ENCODE results near the gene CENPB. TPM values are rescaled to one million over a fixed set of nuclear protein-coding genes. Genes with fewer than 3 reads are reported as not detected.

Gene CENPB
- total RNA-seq, 1 donor from 2014 or later = 78.4 TPM

- intact Hi-C loops (cut with micrococcal nuclease) = no loop called here
These were observed 11.0 kb downstream of the CENPB start for GRCh38 chr20:3775457-3776108.

- intact Hi-C loops (cut with micrococcal nuclease) = no loop called here
These were observed 14.9 kb downstream of the CENPB start for GRCh38 chr20:3771552-3772058.

GRCh38 chr20:3768342-3769130 is 18.0 kb downstream of the CENPB start:
- intact Hi-C loops (cut with micrococcal nuclease) = loop anchor here (1.0 to 5.0 kb wide), 13 partner anchors 9 to 360 kb away; partner anchors contain the start of genes CDC25B, CENPB, PANK2 and RNF24

GRCh38 chr20:3767427-3768341 is 18.9 kb downstream of the CENPB start, which contains the start of gene ADISSP:
Gene ADISSP, minus strand, starts transcription at chr20:3767753. Its CDS starts 7,653 bp downstream, at chr20:3760100.
- intact Hi-C loops (cut with micrococcal nuclease) = loop anchor here (1.0 to 5.0 kb wide), 19 partner anchors 10 to 359 kb away; partner anchors contain the start of genes AP5S1, CDC25B, CENPB and MAVS

GRCh38 chr20:3767110-3767426 is 19.5 kb downstream of the CENPB start:
- intact Hi-C loops (cut with micrococcal nuclease) = loop anchor here (1.0 to 5.0 kb wide), 8 partner anchors 14 to 347 kb away; partner anchors contain the start of genes AP5S1, MAVS and SPEF1

GRCh38 chr20:3766422-3767109 is 20.0 kb downstream of the CENPB start:
- intact Hi-C loops (cut with micrococcal nuclease) = loop anchor here (1.0 to 5.0 kb wide), 8 partner anchors 15 to 346 kb away; partner anchors contain the start of genes AP5S1, MAVS and SPEF1

- intact Hi-C loops (cut with micrococcal nuclease) = loop anchor here (5.0 kb wide), 2 partner anchors 272 to 317 kb away; no protein-coding TSS in a partner anchor
These were observed 21.2 kb downstream of the CENPB start for GRCh38 chr20:3765171-3765882.

GRCh38 chr20:3764659-3765058 is 21.9 kb downstream of the CENPB start:
- intact Hi-C loops (cut with micrococcal nuclease) = loop anchor here (5.0 kb wide), 2 partner anchors 273 to 318 kb away; no protein-coding TSS in a partner anchor

GRCh38 chr20:3763671-3764601 is 22.6 kb downstream of the CENPB start:
- intact Hi-C loops (cut with micrococcal nuclease) = no loop called here

GRCh38 chr20:3760655-3761348 is 25.7 kb downstream of the CENPB start:
- intact Hi-C loops (cut with micrococcal nuclease) = no loop called here

- intact Hi-C loops (cut with micrococcal nuclease) = no loop called here
These were observed 26.7 kb downstream of the CENPB start for GRCh38 chr20:3759884-3760283.

- intact Hi-C loops (cut with micrococcal nuclease) = no loop called here
These were observed 27.2 kb downstream of the CENPB start for GRCh38 chr20:3759316-3759823.

GRCh38 chr20:3758566-3758965 is 28.0 kb downstream of the CENPB start:
- intact Hi-C loops (cut with micrococcal nuclease) = no loop called here

GRCh38 chr20:3757268-3757667 is 29.3 kb downstream of the CENPB start:
- intact Hi-C loops (cut with micrococcal nuclease) = no loop called here

GRCh38 chr20:3755814-3756480 is 30.6 kb downstream of the CENPB start:
- intact Hi-C loops (cut with micrococcal nuclease) = no loop called here

- intact Hi-C loops (cut with micrococcal nuclease) = no loop called here
These were observed 31.3 kb downstream of the CENPB start for GRCh38 chr20:3755269-3755668.

- intact Hi-C loops (cut with micrococcal nuclease) = no loop called here
These were observed 32.3 kb downstream of the CENPB start for GRCh38 chr20:3754276-3754630.
